ENCODE results near the gene LAS1L. TPM values are rescaled to one million over a fixed set of nuclear protein-coding genes. Genes with fewer than 3 reads are reported as not detected.

The LAS1L gene
- total and polyA plus RNA-seq, 9 of the 15 experiments (the other 6 are each of a cell fraction or from before 2014, with no cell fraction given) = 43.3 to 119 (median 86.4) TPM

GRCh38 chrX:65578346-65578745 is 43.8 kb upstream of the LAS1L start:
- Histone ChIP-seq H3K27ac (ENCODE audit: extremely low read depth, low read depth, low read length) (no peak overlapping the region), H3K4me3 (no peak overlapping the region), H3K36me3 (ENCODE audit: control insufficient read depth, insufficient read depth, low read length) (no peaks in the 10 kb centered on the region), H3K4me2 (ENCODE audit: insufficient read depth, low read length) (no peak overlapping the region), H3K4me1 (replicated peaks in 1 of 2; ENCODE audit: control insufficient read depth in 2 of 2, insufficient read depth in 2 of 2, low read length in 2 of 2) (peaks cover 4 to 14% of the 10 kb centered on the region in 2 experiments; a peak in 4 of 5 replicates), H3K27me3 (ENCODE audit: control insufficient read depth in 2 of 2, insufficient read depth in 2 of 2, low read length in 2 of 2) (no peaks in the 10 kb centered on the region), H3K9ac (ENCODE audit: insufficient read depth in 1 of 2, low read depth in 2 of 2, low read length in 2 of 2) (no peak overlapping the region), H3K9me1 (ENCODE audit: control insufficient read depth, insufficient read depth, low read length) (no peaks in the 10 kb centered on the region), H3K9me3 (replicated peaks; ENCODE audit: control insufficient read depth, insufficient read depth, low read depth, low read length) (no peaks in the 10 kb centered on the region), H3K79me2 (ENCODE audit: control insufficient read depth, insufficient read depth, low read length) (no peaks in the 10 kb centered on the region), H4K20me1 (replicated peaks; ENCODE audit: control insufficient read depth, insufficient read depth, low read length) (no peaks in the 10 kb centered on the region), H2AFZ (ENCODE audit: low read depth, low read length) (no peak overlapping the region)
- ATAC-seq = no peak
- no TSS peak for BruUV-seq (replicated peaks)
- in situ Hi-C loops (cut with MboI) (loop anchor here (25.0 kb wide), 1 partner anchor 834 kb away; no protein-coding TSS in a partner anchor), intact Hi-C loops (cut with micrococcal nuclease) (no loop called here)
- DNase-seq (ENCODE audit: extremely low read depth in 1 of 4, low spot score in 3 of 4) = no peak
- no peak for FAIRE-seq
- ChIA-PET POLR2A (interaction anchor here (0.8 kb wide), 1 partner anchor 13 kb away, joined by 5 read pairs; no protein-coding TSS in a partner anchor), CTCF (ENCODE audit: low intra/inter-chr PET ratio) (no interaction called here)
- no peak for TF ChIP-seq ZC3H11A (IDR thresholded peaks at IDR 0.05; ENCODE audit: low read depth, low read length)
- no peak for TF ChIP-seq THRA (IDR thresholded peaks at IDR 0.05)
- no peak for TF ChIP-seq E2F8 (IDR thresholded peaks at IDR 0.05; ENCODE audit: low read depth, partially characterized antibody)
- TF ChIP-seq ZZZ3 (IDR thresholded peaks at IDR 0.05) = no peak
- TF ChIP-seq LARP7 (IDR thresholded peaks at IDR 0.05) = no peak
- no peak for TF ChIP-seq PTRF (tag; IDR thresholded peaks at IDR 0.05)
- TF ChIP-seq SIN3A (IDR thresholded peaks at IDR 0.05; ENCODE audit: borderline replicate concordance in 2 of 2, control insufficient read depth in 1 of 2, low read depth in 2 of 2, low read length in 2 of 2) = no peak
- no peak for TF ChIP-seq SIX5 (IDR thresholded peaks at IDR 0.05; ENCODE audit: borderline replicate concordance in 1 of 2, insufficient read depth in 1 of 2, low read depth in 1 of 2, low read length in 2 of 2)
- no peak for TF ChIP-seq E2F3 (CRISPR knock-in tag; IDR thresholded peaks at IDR 0.05)
- no peak for TF ChIP-seq ILK (tag; IDR thresholded peaks at IDR 0.05; ENCODE audit: borderline replicate concordance, low read depth)
- TF ChIP-seq JUND (IDR thresholded peaks at IDR 0.05; ENCODE audit: borderline replicate concordance, low read depth, low read length) = no peak
- TF ChIP-seq JUND (tag; IDR thresholded peaks at IDR 0.05; ENCODE audit: borderline replicate concordance, low read depth, low read length) = no peak
- no peak for TF ChIP-seq PREB (CRISPR knock-in tag; IDR thresholded peaks at IDR 0.05)
- TF ChIP-seq CBFA2T3 (IDR thresholded peaks at IDR 0.05) = no peak
- TF ChIP-seq ELK3 (CRISPR knock-in tag; IDR thresholded peaks at IDR 0.05) = no peak
- no peak for TF ChIP-seq ZNF140 (CRISPR knock-in tag; IDR thresholded peaks at IDR 0.05)
